HG02938 (cell line): ENCODE results near the gene CYLD.

Experiments
- ATAC-seq: cut with Tn5 transposase; IDR thresholded peaks from one replicate; pipeline ENCODE4 v1.9.1; 2021; ENCODE audit warnings: mild to moderate bottlenecking, moderate library complexity; ENCODE audit not compliant: unreplicated experiment

CYLD gene

GRCh38 chr16:50814541-50814940 is 72.7 kb downstream of the CYLD start:
- no peak for ATAC-seq

DNA sequence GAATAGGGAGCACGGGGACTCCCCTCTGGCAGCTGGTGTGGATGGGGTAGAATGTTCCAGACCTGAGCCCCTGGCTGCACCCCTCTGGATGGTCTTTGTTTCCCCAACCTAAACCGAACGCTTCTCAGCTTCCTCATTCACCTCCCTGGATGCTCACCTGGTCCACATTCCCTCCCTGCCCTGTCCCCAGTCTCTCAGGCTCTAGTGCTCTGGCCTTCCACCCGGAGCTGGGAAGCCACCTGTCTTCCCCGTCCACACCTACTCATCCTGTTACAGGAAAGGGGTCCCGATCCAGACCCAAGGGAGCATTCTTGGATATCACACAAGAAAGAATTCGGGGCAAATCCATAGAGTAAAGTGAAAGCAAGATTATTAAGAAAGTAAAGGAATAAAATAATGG is 73.5 kb downstream of the CYLD start:
- no peak for ATAC-seq

DNA sequence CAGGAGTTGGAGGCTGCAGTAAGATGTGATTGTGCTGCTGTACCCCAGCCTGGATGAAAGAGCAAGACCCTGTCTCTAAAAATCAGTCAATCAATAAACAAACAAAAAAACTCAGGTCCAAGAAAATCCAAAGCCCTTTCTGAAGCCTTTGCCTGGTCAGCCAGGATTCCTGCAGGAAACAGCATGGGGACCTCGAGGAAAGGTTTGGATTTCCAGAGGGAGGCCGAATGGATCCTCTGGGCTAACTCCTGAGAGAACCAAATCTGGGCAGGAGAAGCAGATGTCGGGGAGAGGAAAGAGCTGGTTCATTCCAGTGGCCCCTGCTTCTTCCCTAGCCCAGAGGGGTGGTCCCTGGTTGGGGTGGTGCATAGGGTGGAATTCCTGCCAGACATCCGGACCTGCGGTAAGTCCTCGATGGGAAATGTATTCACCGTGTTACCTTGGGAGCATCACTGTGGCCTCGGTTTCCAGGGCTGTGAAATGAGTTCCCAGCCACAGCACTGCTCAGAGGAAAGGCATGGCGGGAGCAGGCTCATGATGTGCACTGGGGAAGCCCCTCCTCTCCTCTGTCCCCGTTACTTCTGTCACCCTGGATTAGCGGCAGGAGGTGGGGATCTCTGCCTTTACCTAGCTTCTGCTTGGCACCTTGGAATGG is 75.1 kb downstream of the CYLD start:
- no peak for ATAC-seq

- no peak for ATAC-seq
Observed at GRCh38 chr16:50818380-50818779, 76.5 kb downstream of the CYLD start.

DNA sequence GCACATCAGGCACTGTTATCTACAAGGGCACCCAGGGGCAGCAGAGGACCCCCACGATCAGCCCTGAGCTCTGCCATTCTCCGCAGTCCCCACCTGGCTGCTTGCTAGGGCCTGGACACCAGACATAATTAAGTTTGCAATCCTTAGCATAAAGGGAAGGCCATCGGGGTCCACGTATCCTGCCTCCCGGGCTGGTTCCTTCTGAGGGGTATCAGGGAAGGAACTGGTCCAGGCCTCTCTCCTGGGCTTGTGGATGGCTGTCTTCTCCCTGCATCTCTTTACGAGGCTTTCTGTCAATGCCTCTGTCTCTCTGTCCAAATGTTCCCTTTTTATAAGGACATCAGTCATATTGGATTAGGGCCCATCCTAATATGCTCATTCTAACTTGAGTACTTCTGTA is 77.8 kb downstream of the CYLD start:
- ATAC-seq = no peak

GRCh38 chr16:50820225-50820624 is 78.3 kb downstream of the CYLD start:
- ATAC-seq = no peak

- no peak for ATAC-seq
Observed at GRCh38 chr16:50821586-50821985, 79.7 kb downstream of the CYLD start.

DNA sequence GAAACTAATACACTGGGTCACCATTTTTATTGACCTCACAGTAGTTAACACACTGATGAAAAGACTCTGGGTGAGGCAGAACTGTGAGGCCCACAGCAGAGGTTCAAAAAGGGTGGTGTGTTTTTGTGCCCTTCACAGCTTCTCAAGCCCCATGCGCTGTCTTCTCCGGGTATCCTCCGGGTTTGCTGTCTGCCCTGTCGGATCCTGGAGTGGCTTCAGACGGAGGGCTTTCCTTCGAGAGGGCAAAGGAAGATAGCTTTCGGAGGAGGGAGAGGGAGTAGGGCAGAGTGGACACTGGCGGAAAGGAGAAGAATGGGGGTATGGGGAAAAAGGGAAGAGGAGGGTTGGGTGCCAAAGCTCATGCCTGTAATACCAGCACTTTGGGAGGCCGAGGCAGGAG is 80.8 kb downstream of the CYLD start:
- ATAC-seq = no peak

DNA sequence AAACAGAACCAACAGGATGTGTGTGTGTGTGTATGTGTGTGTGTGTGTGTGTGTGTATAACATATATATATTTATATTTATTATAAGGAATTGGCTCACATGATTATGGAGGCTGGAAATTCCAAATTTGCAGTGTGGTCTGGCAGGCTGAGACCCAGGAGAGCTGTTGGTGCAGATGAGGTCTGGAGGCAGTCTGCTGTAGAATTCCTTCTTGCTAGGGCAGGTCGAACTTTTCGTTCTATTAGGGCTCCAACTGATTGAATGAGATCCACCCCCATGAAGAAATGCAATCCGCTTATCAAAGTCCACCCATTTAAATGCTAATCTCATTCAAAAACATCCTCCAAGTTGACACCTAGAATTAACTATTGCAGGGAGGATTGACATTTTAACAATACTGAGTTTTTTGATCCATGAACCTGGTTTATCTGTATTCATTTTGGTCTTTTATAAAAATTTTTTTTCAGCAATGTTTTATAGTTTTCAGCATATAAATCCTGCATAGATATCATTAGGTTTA is 85.0 kb downstream of the CYLD start:
- ATAC-seq = no peak

DNA sequence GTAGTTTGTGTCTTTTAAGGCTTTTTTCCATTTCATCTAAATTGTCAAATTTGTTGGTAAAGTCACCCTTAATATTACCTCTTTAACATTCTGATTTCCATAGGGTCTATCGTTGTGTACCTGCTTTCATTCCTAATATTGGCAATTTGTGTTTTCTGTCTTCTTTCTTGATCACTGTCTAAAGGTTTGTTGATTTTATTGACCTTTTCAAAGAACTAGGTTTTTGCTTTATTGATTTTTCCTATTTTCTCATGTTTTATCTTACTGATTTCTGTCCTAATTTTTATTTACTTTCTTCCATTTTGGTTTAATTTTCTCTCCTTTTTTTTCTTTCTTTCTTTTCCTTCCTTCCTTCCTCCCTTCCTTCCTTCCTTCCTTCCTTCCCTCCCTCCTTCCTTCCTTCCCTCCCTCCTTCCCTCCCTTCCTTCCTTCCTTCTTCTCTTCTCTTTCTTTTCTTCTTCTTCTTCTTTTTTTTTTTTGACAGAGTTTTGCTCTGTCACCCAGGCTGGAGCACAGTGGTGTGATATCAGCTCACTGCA is 86.3 kb downstream of the CYLD start:
- no peak for ATAC-seq

DNA sequence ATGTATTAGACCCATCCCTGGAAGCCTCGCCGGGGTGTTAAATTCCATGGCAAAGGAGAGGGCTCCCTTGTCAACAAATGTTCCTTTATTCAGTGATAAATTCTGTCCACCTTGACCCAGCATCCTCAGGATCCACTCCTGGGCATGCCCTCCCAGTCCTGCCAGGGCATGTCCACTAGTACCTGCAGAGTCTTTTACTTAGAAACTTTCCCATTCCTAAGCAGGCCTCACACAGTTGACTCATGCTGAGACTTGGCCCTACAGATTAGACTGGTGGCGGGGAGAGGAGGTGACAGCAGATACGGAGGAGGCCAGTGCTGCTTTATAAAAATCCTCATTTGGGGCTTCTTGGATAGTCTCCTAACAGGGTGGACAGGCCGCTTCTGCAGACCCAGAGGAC is 88.8 kb downstream of the CYLD start:
- ATAC-seq = no peak

DNA sequence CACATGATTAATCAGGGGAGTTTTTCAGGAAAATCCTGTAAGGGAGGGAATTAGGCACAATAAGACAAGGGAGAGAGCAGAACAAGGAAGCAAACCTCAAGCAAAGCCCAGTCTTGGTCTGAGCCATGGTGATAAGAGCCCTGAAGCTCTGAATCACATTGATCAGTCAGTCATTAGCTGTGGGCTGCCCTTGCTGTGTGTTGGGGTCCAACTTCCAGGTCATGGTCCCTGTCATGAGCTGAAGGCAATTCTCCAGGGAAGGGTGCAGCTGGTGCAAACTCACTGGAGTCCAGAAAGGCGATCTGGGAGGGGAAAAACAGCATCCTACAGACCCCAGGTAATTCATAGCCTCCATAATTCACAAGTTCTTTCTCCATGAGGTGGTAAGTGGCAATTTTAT is 89.9 kb downstream of the CYLD start:
- ATAC-seq = no peak

DNA sequence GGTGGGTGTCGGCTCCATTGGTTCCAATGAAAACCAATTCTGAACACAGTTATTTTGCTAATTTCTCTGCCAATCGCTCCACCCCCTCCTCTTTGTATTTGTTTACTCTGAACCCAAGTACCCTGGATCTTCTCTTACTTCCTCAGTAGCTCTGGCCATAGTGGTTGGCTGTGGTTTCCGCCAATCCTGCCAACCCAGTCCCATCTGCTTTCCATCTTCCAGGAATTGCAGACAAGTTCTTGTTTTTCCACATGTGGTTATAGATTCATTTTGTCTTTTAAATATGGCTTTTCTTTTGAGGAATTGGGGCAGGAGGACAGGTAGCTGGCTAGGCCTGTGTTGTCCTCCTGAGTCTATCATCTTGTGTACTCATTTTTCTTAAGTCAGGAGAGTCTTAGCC is 92.0 kb downstream of the CYLD start:
- no peak for ATAC-seq

DNA sequence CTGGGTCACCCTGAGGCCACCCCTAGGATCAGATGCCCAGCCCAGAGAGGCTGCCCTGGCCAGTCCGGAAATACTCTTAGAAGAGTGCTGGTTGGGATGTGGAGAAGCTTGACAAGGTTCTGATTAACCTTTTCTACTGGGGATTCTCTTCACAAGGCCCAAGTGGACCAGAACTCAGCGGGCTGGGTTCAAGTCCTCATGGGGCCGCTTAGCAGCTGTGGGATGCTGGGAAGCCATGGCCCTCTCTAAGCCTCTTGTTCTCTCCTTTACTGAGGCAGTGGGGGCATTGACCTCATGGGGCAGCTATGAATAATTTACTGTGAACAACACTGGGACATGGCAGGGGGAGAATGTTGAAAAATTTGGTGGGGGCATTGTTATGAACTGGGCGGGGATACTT is 92.8 kb downstream of the CYLD start:
- no peak for ATAC-seq

DNA sequence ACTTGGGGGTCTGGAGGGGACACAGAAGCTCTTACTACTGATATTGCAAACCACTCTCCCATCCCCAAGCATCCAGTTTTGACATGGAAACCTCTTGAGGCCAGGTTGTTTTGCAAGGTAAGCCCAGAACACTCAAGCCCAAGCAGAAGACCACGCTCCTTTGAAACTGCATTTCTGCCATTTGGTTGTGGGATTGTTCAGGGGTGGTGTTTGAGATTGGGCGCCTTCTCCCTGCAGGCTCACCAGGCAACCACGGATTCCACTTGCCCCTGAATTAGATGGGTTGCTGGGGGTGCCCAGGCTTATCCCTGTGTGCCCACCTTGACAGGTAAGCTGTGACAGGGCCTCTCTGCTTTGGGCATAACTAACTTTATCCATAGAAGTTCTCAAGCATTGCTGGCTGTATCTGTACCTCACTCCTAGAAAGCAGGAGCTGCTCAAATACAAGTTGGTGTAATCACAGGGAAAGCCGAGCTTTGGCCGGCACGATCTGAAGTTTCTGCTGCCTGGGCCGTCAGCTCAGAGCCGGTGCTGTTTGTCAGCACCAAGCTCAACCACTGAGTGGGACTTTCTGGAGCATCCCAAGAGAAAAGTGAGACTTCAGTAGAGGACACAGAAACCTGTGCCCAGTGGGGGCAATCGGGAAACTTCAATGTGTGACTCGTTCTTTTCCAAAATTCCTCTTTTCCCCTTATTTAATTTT is 93.6 kb downstream of the CYLD start:
- no peak for ATAC-seq

DNA sequence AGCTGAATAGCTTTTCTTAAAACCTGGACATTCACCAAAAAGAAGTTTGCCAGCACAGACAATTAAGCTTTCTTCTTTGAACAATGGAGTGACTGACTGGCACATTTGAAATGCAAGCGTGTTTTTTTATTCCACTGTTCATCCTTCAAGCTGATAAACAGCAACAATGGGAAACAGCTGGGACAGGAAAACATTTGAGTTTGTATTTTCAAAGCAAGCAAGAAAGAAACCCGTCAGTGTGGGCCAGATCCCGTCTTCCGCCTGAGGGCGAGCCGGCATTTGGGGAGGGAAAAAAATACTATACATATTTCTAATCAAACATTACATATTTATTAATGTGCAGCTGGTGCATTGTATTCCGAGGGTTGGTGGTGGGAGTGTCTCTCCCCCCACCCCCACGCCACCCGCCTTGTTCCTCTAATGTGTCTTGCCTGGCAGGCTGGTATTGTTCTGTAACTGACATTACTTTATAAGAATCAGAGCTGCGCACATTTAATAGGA is 94.3 kb downstream of the CYLD start:
- ATAC-seq = no peak

GRCh38 chr16:50837324-50837723 is 95.4 kb downstream of the CYLD start:
- ATAC-seq = no peak

- no peak for ATAC-seq
Observed at GRCh38 chr16:50838165-50838564, 96.3 kb downstream of the CYLD start.

DNA sequence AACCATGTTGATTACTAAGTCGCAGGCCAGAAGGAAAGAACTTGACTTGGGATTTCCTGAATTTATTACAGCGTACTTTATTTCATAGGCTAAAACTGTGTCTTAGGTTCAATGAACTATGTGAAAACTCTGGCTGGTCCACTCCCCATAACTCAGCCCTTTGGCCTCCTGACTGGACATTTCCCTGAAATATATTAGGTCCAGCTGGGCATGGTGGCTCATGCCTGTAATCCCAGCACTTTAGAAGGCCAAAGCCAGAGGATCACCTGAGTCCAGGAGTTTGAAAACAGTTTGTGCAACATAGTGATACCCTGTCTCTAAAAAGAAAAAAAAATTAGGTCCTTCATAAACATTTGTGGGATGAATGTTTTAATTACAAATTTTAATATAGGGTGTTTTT is 97.0 kb downstream of the CYLD start:
- no peak for ATAC-seq

DNA sequence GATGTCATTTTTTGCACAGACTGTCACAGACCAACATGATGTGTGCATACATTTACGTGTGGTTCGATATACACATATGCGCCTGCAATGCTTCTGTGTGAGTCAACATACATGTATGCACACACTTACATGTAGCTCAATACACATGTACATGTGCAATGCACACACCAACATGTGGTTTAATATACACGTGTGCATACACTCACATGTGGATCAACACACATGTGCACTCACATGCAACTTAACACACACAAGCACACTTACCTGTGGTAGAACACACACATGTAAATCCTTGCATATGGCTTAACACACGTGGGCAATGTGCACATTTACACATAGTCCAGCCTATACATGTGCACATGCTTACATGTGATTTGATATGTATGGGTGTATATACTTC is 97.5 kb downstream of the CYLD start:
- no peak for ATAC-seq

GRCh38 chr16:50839920-50840729 is 98.2 kb downstream of the CYLD start:
- ATAC-seq = no peak
